AG09319 (cell line): ENCODE measurements around the gene HPS5.
"Not testable (repeated sequence)": the region's sequence is repeated elsewhere in the genome, so short reads cannot be mapped to it uniquely, and the experiment has no call there.

ENCODE experiments used
- DNase-seq: peaks from one replicate; pipeline ENCODE4 v3.0.0-alpha.2; 2010; ENCODE audit warnings: low read depth; ENCODE audit errors: extremely low read depth
- CTCF ChIP-seq: IDR thresholded peaks from 2 replicates; pipeline ENCODE4 v1.5.1; 2011; ENCODE audit warnings: low read depth, mild to moderate bottlenecking, inconsistent platforms, low read length, moderate library complexity

The HPS5 gene

GRCh38 chr11:18332302-18332701 is 10.4 kb upstream of the HPS5 start:
- no peak for TF ChIP-seq CTCF
- DNase-seq, result no peak

- TF ChIP-seq CTCF, result no peak
These were observed 9.0 kb upstream of the HPS5 start for GRCh38 chr11:18330921-18331320.

GRCh38 chr11:18329196-18329870 is 7.4 kb upstream of the HPS5 start:
- DNase-seq, result no peak
- TF ChIP-seq CTCF, result no peak

More at GRCh38 chr11:18330921-18331320, 9.0 kb upstream of the HPS5 start:
- no peak for DNase-seq

- DNase-seq, result no peak
- TF ChIP-seq CTCF, result no peak
These were observed 2.4 kb upstream of the HPS5 start for GRCh38 chr11:18324381-18324780.

GRCh38 chr11:18323881-18324280 is 1.9 kb upstream of the HPS5 start:
- not testable (repeated sequence) for DNase-seq

GRCh38 chr11:18322818-18323570 is 1.1 kb upstream of the HPS5 start:
- TF ChIP-seq CTCF, result no peak
- no peak for DNase-seq

GRCh38 chr11:18321578-18321968 is 367 bp downstream of the HPS5 start:
- TF ChIP-seq CTCF, result no peak
- no peak for DNase-seq
